ENCODE measurements around the gene OR52I1. TPM values are rescaled to one million over a fixed set of nuclear protein-coding genes. Genes with fewer than 3 reads are reported as not detected.

The OR52I1 gene
- polyA plus RNA-seq, 3 donors, result 0.09 TPM; not detected in 2

- H3K4me1 ChIP-seq (ENCODE audit: control insufficient read depth in 1 of 2, insufficient read depth in 2 of 2, low read length in 2 of 2), result no peaks in the 10 kb centered on the region
- peak overlapping the region in 1 of 2 donors; percentile 13 for H3K4me3 Mint-ChIP-seq
- no peak overlapping the region for H3K27ac Mint-ChIP-seq
- H3K36me3 Mint-ChIP-seq, result no peaks in the 10 kb centered on the region
- H3K27me3 ChIP-seq (ENCODE audit: control insufficient read depth in 2 of 2, insufficient read depth in 2 of 2, low read length in 2 of 2), result peaks cover 27 to 30% of the 10 kb centered on the region in 2 donors
- H3K36me3 ChIP-seq (replicated peaks in 1 of 2; ENCODE audit: control insufficient read depth in 1 of 2, insufficient read depth in 2 of 2, low read length in 2 of 2), result no peaks in the 10 kb centered on the region
- intact Hi-C loops (cut with micrococcal nuclease), result no loop called here
- no peaks in the 10 kb centered on the region for H3K9me3 ChIP-seq (replicated peaks in 1 of 2; ENCODE audit: control insufficient read depth in 1 of 2, insufficient read depth in 1 of 2, low read length in 2 of 2)
- peaks cover 4% of the 10 kb centered on the region for H3K4me1 Mint-ChIP-seq
- peaks cover 24 to 70% (median 30%) of the 10 kb centered on the region in 3 donors for H3K27me3 Mint-ChIP-seq (ENCODE audit: low read depth in 3 of 3)
- no peaks in the 10 kb centered on the region for H3K9me3 Mint-ChIP-seq
- no peak overlapping the region for H3K27ac ChIP-seq (ENCODE audit: low read depth in 1 of 2, low read length in 2 of 2)
- no peak for DNase-seq
- no CpG with 5 or more reads among the region's 1 CpG for WGBS (ENCODE audit: insufficient coverage)
- H2AFZ ChIP-seq (ENCODE audit: insufficient read depth, low read depth, low read length, poor library complexity, severe bottlenecking), result no peak overlapping the region
- no peak overlapping the region for H3K4me3 ChIP-seq (replicated peaks in 1 of 3; ENCODE audit: low read depth in 2 of 3, low read length in 3 of 3)
- no peak for TF ChIP-seq CTCF (IDR thresholded peaks at IDR 0.05)
- no peaks in the 10 kb centered on the region for H4K20me1 ChIP-seq (ENCODE audit: insufficient read depth, low read length)
- no peaks in the 10 kb centered on the region for H3K79me2 ChIP-seq (ENCODE audit: insufficient read depth, low read length)
- no peak overlapping the region for H3K4me2 ChIP-seq (replicated peaks; ENCODE audit: extremely low read depth, low read length, poor library complexity, severe bottlenecking)
- H3K9ac ChIP-seq (ENCODE audit: insufficient read depth, low read length, poor library complexity, severe bottlenecking), result no peak overlapping the region
Measured at GRCh38 chr11:4580124-4580523, 13.7 kb upstream of the OR52I1 start.

GRCh38 chr11:4581443-4581842 is 12.4 kb upstream of the OR52I1 start, which contains the start of gene OR52I2:
TSS of gene OR52I2 (plus strand) at chr11:4581743.
- Histone ChIP-seq H3K9me3 (replicated peaks in 1 of 2; ENCODE audit: control insufficient read depth in 1 of 2, insufficient read depth in 1 of 2, low read length in 2 of 2) (no peaks in the 10 kb centered on the region), H3K27ac (ENCODE audit: low read depth in 1 of 2, low read length in 2 of 2) (no peak within 1 kb of the TSS), H3K27me3 (ENCODE audit: control insufficient read depth in 2 of 2, insufficient read depth in 2 of 2, low read length in 2 of 2) (peaks cover 21 to 32% of the 10 kb centered on the region in 2 donors), H3K4me3 (replicated peaks in 1 of 3; ENCODE audit: low read depth in 2 of 3, low read length in 3 of 3) (no peak within 1 kb of the TSS), H3K79me2 (ENCODE audit: insufficient read depth, low read length) (no peaks in the 10 kb centered on the region), H3K36me3 (replicated peaks in 1 of 2; ENCODE audit: control insufficient read depth in 1 of 2, insufficient read depth in 2 of 2, low read length in 2 of 2) (no peaks in the 10 kb centered on the region), H3K4me1 (ENCODE audit: control insufficient read depth in 1 of 2, insufficient read depth in 2 of 2, low read length in 2 of 2) (no peaks in the 10 kb centered on the region), H4K20me1 (ENCODE audit: insufficient read depth, low read length) (no peaks in the 10 kb centered on the region), H3K4me2 (replicated peaks; ENCODE audit: extremely low read depth, low read length, poor library complexity, severe bottlenecking) (no peak within 1 kb of the TSS), H3K9ac (ENCODE audit: insufficient read depth, low read length, poor library complexity, severe bottlenecking) (no peak within 1 kb of the TSS), H2AFZ (ENCODE audit: insufficient read depth, low read depth, low read length, poor library complexity, severe bottlenecking) (no peak within 1 kb of the TSS)
- TF ChIP-seq CTCF (IDR thresholded peaks at IDR 0.05), result no peak
- H3K9me3 Mint-ChIP-seq, result no peaks in the 10 kb centered on the region
- H3K27ac Mint-ChIP-seq, result peak within 1 kb of the TSS in 1 of 7 donors; percentile 11
- no peak for DNase-seq
- H3K4me1 Mint-ChIP-seq, result no peaks in the 10 kb centered on the region
- intact Hi-C loops (cut with micrococcal nuclease), result no loop called here
- peak within 1 kb of the TSS in 1 of 2 donors; percentile 30 for H3K4me3 Mint-ChIP-seq
- no peaks in the 10 kb centered on the region for H3K36me3 Mint-ChIP-seq
- H3K27me3 Mint-ChIP-seq (ENCODE audit: low read depth in 3 of 3), result peaks cover 23 to 66% (median 25%) of the 10 kb centered on the region in 3 donors

Measured in CD14-positive monocyte (primary cell).